Gastrocnemius medialis (tissue), 4 donors: ENCODE results near the gene ARMS2.

Experiments
- POLR2A ChIP-seq, 2 donors: fragments of 450-650 bp; IDR thresholded peaks; one replicate each; pipeline ENCODE4 v1.6.1; 2017; ENCODE audit warnings: antibody characterized with exemption in 2 of 2, mild to moderate bottlenecking in 2 of 2, moderate library complexity in 2 of 2
- TF ChIP-seq, protein P1 (sequence below), 5 experiments: fragments of 450-650 bp in 3 of 5; fragments of 200-600 bp in 2 of 5; sonication (generic) in 2 of 5; IDR thresholded peaks in 4 of 5; conservative IDR thresholded peaks in 1 of 5; 1 replicate in 4 of 5; 2 replicates in 1 of 5; pipeline ENCODE4 v1.5.1; 2016 to 2019; ENCODE audit warnings: antibody characterized with exemption in 5 of 5, mild to moderate bottlenecking in 3 of 5, moderate library complexity in 3 of 5

- TF ChIP-seq, protein P1, sequence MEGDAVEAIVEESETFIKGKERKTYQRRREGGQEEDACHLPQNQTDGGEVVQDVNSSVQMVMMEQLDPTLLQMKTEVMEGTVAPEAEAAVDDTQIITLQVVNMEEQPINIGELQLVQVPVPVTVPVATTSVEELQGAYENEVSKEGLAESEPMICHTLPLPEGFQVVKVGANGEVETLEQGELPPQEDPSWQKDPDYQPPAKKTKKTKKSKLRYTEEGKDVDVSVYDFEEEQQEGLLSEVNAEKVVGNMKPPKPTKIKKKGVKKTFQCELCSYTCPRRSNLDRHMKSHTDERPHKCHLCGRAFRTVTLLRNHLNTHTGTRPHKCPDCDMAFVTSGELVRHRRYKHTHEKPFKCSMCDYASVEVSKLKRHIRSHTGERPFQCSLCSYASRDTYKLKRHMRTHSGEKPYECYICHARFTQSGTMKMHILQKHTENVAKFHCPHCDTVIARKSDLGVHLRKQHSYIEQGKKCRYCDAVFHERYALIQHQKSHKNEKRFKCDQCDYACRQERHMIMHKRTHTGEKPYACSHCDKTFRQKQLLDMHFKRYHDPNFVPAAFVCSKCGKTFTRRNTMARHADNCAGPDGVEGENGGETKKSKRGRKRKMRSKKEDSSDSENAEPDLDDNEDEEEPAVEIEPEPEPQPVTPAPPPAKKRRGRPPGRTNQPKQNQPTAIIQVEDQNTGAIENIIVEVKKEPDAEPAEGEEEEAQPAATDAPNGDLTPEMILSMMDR (IDR thresholded peaks at IDR 0.05 in 4 of 5, conservative IDR thresholded peaks at IDR 0.05 in 1 of 5): no peak
- TF ChIP-seq POLR2A (IDR thresholded peaks at IDR 0.05): no peak
These were observed 9.7 kb downstream of the ARMS2 start for GRCh38 chr10:122464250-122464510.
